ENCODE data around the gene HMGB1.

The HMGB1 gene

GRCh38 chr13:30487075-30487470, 21.3 kb upstream of the HMGB1 start:
- WGBS = 90% methylated on average over 3 of the region's 3 CpGs
- no peaks in the 10 kb centered on the region for H3K36me3 ChIP-seq (ENCODE audit: insufficient read depth, low read length)

GRCh38 chr13:30486230-30487074, 20.7 kb upstream of the HMGB1 start:
- H3K27me3 ChIP-seq (ENCODE audit: insufficient read depth, low read length) = no peaks in the 10 kb centered on the region
- no peak overlapping the region for H3K4me3 ChIP-seq (ENCODE audit: low read length)
- H3K9me3 ChIP-seq (ENCODE audit: insufficient read depth, low read depth, low read length) = no peaks in the 10 kb centered on the region
- H3K36me3 ChIP-seq (ENCODE audit: insufficient read depth, low read length) = no peaks in the 10 kb centered on the region
- no peak overlapping the region for H3K27ac ChIP-seq (ENCODE audit: low read depth, low read length)
- H3K9ac ChIP-seq (ENCODE audit: low read depth, low read length) = no peak overlapping the region
- WGBS = 78% methylated on average over 11 of the region's 11 CpGs
- peaks cover 13% of the 10 kb centered on the region; the same call in 1 of the 2 replicates for H3K4me1 ChIP-seq (ENCODE audit: insufficient read depth, low read length)

More at GRCh38 chr13:30487075-30487470, 21.3 kb upstream of the HMGB1 start:
- H3K27me3 ChIP-seq (ENCODE audit: insufficient read depth, low read length) = no peaks in the 10 kb centered on the region
- H3K4me1 ChIP-seq (ENCODE audit: insufficient read depth, low read length) = peaks cover 13% of the 10 kb centered on the region; the same call in 1 of the 2 replicates
- no peak overlapping the region for H3K4me3 ChIP-seq (ENCODE audit: low read length)
- H3K27ac ChIP-seq (ENCODE audit: low read depth, low read length) = no peak overlapping the region
- no peak overlapping the region for H3K9ac ChIP-seq (ENCODE audit: low read depth, low read length)
- H3K9me3 ChIP-seq (ENCODE audit: insufficient read depth, low read depth, low read length) = no peaks in the 10 kb centered on the region

- Histone ChIP-seq H3K4me3 (ENCODE audit: low read length) (no peak overlapping the region), H3K27ac (ENCODE audit: low read depth, low read length) (no peak overlapping the region), H3K9me3 (ENCODE audit: insufficient read depth, low read depth, low read length) (no peaks in the 10 kb centered on the region), H3K36me3 (ENCODE audit: insufficient read depth, low read length) (no peaks in the 10 kb centered on the region), H3K27me3 (ENCODE audit: insufficient read depth, low read length) (no peaks in the 10 kb centered on the region), H3K9ac (ENCODE audit: low read depth, low read length) (no peak overlapping the region), H3K4me1 (ENCODE audit: insufficient read depth, low read length) (peaks cover 27% of the 10 kb centered on the region)
- WGBS = 93% methylated on average over 8 of the region's 8 CpGs
These were observed 15.6 kb upstream of the HMGB1 start for GRCh38 chr13:30481241-30481760.

- H3K36me3 ChIP-seq (ENCODE audit: insufficient read depth, low read length) = no peaks in the 10 kb centered on the region
- no peaks in the 10 kb centered on the region for H3K27me3 ChIP-seq (ENCODE audit: insufficient read depth, low read length)
- no peak overlapping the region for H3K4me3 ChIP-seq (ENCODE audit: low read length)
- H3K9me3 ChIP-seq (ENCODE audit: insufficient read depth, low read depth, low read length) = no peaks in the 10 kb centered on the region
- H3K4me1 ChIP-seq (ENCODE audit: insufficient read depth, low read length) = peaks cover 26% of the 10 kb centered on the region
- WGBS = 74% methylated on average over 6 of the region's 6 CpGs
- no peak overlapping the region for H3K27ac ChIP-seq (ENCODE audit: low read depth, low read length)
- H3K9ac ChIP-seq (ENCODE audit: low read depth, low read length) = no peak overlapping the region
These were observed 14.7 kb upstream of the HMGB1 start for GRCh38 chr13:30480292-30480950.

- H3K9ac ChIP-seq (ENCODE audit: low read depth, low read length) = no peak overlapping the region
- no peaks in the 10 kb centered on the region for H3K27me3 ChIP-seq (ENCODE audit: insufficient read depth, low read length)
- no peaks in the 10 kb centered on the region for H3K36me3 ChIP-seq (ENCODE audit: insufficient read depth, low read length)
- no peaks in the 10 kb centered on the region for H3K9me3 ChIP-seq (ENCODE audit: insufficient read depth, low read depth, low read length)
- peaks cover 26% of the 10 kb centered on the region for H3K4me1 ChIP-seq (ENCODE audit: insufficient read depth, low read length)
- H3K27ac ChIP-seq (ENCODE audit: low read depth, low read length) = no peak overlapping the region
- no CpG with 5 or more reads among the region's 1 CpG for WGBS
- H3K4me3 ChIP-seq (ENCODE audit: low read length) = no peak overlapping the region
These were observed 14.1 kb upstream of the HMGB1 start for GRCh38 chr13:30479883-30480219.

- Histone ChIP-seq H3K9me3 (ENCODE audit: insufficient read depth, low read depth, low read length) (no peaks in the 10 kb centered on the region), H3K27me3 (ENCODE audit: insufficient read depth, low read length) (no peaks in the 10 kb centered on the region), H3K36me3 (ENCODE audit: insufficient read depth, low read length) (no peaks in the 10 kb centered on the region), H3K4me3 (ENCODE audit: low read length) (no peak overlapping the region), H3K27ac (ENCODE audit: low read depth, low read length) (no peak overlapping the region), H3K4me1 (ENCODE audit: insufficient read depth, low read length) (peaks cover 26% of the 10 kb centered on the region), H3K9ac (ENCODE audit: low read depth, low read length) (no peak overlapping the region)
- WGBS = 54% methylated on average over 4 of the region's 5 CpGs
These were observed 13.6 kb upstream of the HMGB1 start for GRCh38 chr13:30479154-30479882.

GRCh38 chr13:30477346-30478195, 11.8 kb upstream of the HMGB1 start:
- Histone ChIP-seq H3K4me3 (ENCODE audit: low read length) (no peak overlapping the region), H3K27ac (ENCODE audit: low read depth, low read length) (peak overlapping the region; percentile 53; the same call in 1 of the 2 replicates), H3K36me3 (ENCODE audit: insufficient read depth, low read length) (no peaks in the 10 kb centered on the region), H3K9ac (ENCODE audit: low read depth, low read length) (peak overlapping the region; percentile 4; the same call in 1 of the 2 replicates), H3K4me1 (ENCODE audit: insufficient read depth, low read length) (peaks cover 26% of the 10 kb centered on the region), H3K27me3 (ENCODE audit: insufficient read depth, low read length) (no peaks in the 10 kb centered on the region), H3K9me3 (ENCODE audit: insufficient read depth, low read depth, low read length) (no peaks in the 10 kb centered on the region)
- WGBS = 60% methylated on average over 4 of the region's 4 CpGs

GRCh38 chr13:30473675-30474074, 7.9 kb upstream of the HMGB1 start:
- Histone ChIP-seq H3K9me3 (ENCODE audit: insufficient read depth, low read depth, low read length) (no peaks in the 10 kb centered on the region), H3K27me3 (ENCODE audit: insufficient read depth, low read length) (no peaks in the 10 kb centered on the region), H3K36me3 (ENCODE audit: insufficient read depth, low read length) (no peaks in the 10 kb centered on the region), H3K9ac (ENCODE audit: low read depth, low read length) (no peak overlapping the region), H3K4me1 (ENCODE audit: insufficient read depth, low read length) (peaks cover 14% of the 10 kb centered on the region), H3K4me3 (ENCODE audit: low read length) (no peak overlapping the region), H3K27ac (ENCODE audit: low read depth, low read length) (no peak overlapping the region)
- no CpG with 5 or more reads among the region's 1 CpG for WGBS

GRCh38 chr13:30466841-30467252, 1.1 kb upstream of the HMGB1 start:
- H3K9me3 ChIP-seq (ENCODE audit: insufficient read depth, low read depth, low read length) = no peaks in the 10 kb centered on the region
- H3K27ac ChIP-seq (ENCODE audit: low read depth, low read length) = no peak overlapping the region
- H3K27me3 ChIP-seq (ENCODE audit: insufficient read depth, low read length) = no peaks in the 10 kb centered on the region
- H3K4me1 ChIP-seq (ENCODE audit: insufficient read depth, low read length) = peaks cover 18% of the 10 kb centered on the region
- WGBS = 88% methylated on average over 3 of the region's 4 CpGs
- peaks cover 23% of the 10 kb centered on the region for H3K36me3 ChIP-seq (ENCODE audit: insufficient read depth, low read length)
- H3K4me3 ChIP-seq (ENCODE audit: low read length) = peak overlapping the region; percentile 81
- peak overlapping the region; percentile 98; the same call in 1 of the 2 replicates for H3K9ac ChIP-seq (ENCODE audit: low read depth, low read length)

GRCh38 chr13:30466358-30466714, 600 bp upstream of the HMGB1 start:
- Histone ChIP-seq H3K27me3 (ENCODE audit: insufficient read depth, low read length) (no peaks in the 10 kb centered on the region), H3K36me3 (ENCODE audit: insufficient read depth, low read length) (peaks cover 28% of the 10 kb centered on the region), H3K4me1 (ENCODE audit: insufficient read depth, low read length) (peaks cover 18% of the 10 kb centered on the region), H3K9ac (ENCODE audit: low read depth, low read length) (peak overlapping the region; percentile 98), H3K9me3 (ENCODE audit: insufficient read depth, low read depth, low read length) (no peaks in the 10 kb centered on the region), H3K27ac (ENCODE audit: low read depth, low read length) (peak overlapping the region; percentile 77), H3K4me3 (ENCODE audit: low read length) (peak overlapping the region; percentile 81)
- WGBS = 8% methylated on average over 11 of the region's 11 CpGs

Measured in HUES64 (cell line).